ENCODE data around the gene ALAD. TPM values are rescaled to one million over a fixed set of nuclear protein-coding genes. Genes with fewer than 3 reads are reported as not detected.
"Not testable (repeated sequence)": the region's sequence is repeated elsewhere in the genome, so short reads cannot be mapped to it uniquely, and the experiment has no call there.

ALAD gene
- total RNA-seq, 1 donor from 2014 or later: 26.2 TPM

- no peak overlapping the region for H3K27ac Mint-ChIP-seq (ENCODE audit: unreplicated experiment)
Observed at GRCh38 chr9:113386571-113387393, 14.3 kb downstream of the ALAD start.

GRCh38 chr9:113381909-113382411, 19.1 kb downstream of the ALAD start:
- no peak overlapping the region for H3K4me3 Mint-ChIP-seq (ENCODE audit: unreplicated experiment)
- H3K36me3 Mint-ChIP-seq (ENCODE audit: unreplicated experiment): peaks cover 6% of the 10 kb centered on the region
- TF ChIP-seq CTCF (IDR thresholded peaks at IDR 0.05): no peak
- H3K9me3 Mint-ChIP-seq (ENCODE audit: unreplicated experiment): no peaks in the 10 kb centered on the region
- no peaks in the 10 kb centered on the region for H3K4me1 Mint-ChIP-seq (ENCODE audit: unreplicated experiment)
- no peaks in the 10 kb centered on the region for H3K27me3 Mint-ChIP-seq (ENCODE audit: unreplicated experiment)
- no peak overlapping the region for H3K27ac Mint-ChIP-seq (ENCODE audit: unreplicated experiment)
- DNase-seq (ENCODE audit: extremely low spot score, unreplicated experiment): no peak

More at GRCh38 chr9:113386571-113387393, 14.3 kb downstream of the ALAD start:
- Mint-ChIP-seq H3K36me3 (ENCODE audit: unreplicated experiment) (peaks cover 28% of the 10 kb centered on the region), H3K27me3 (ENCODE audit: unreplicated experiment) (no peaks in the 10 kb centered on the region), H3K4me1 (ENCODE audit: unreplicated experiment) (no peaks in the 10 kb centered on the region), H3K4me3 (ENCODE audit: unreplicated experiment) (no peak overlapping the region), H3K9me3 (ENCODE audit: unreplicated experiment) (no peaks in the 10 kb centered on the region)
- no peak for DNase-seq (ENCODE audit: extremely low spot score, unreplicated experiment)
- no peak for TF ChIP-seq CTCF (IDR thresholded peaks at IDR 0.05)

GRCh38 chr9:113381441-113381840, 19.6 kb downstream of the ALAD start:
- DNase-seq (ENCODE audit: extremely low spot score, unreplicated experiment); H3K9me3 Mint-ChIP-seq (ENCODE audit: unreplicated experiment); H3K27me3 Mint-ChIP-seq (ENCODE audit: unreplicated experiment); H3K36me3 Mint-ChIP-seq (ENCODE audit: unreplicated experiment); H3K27ac Mint-ChIP-seq (ENCODE audit: unreplicated experiment); H3K4me3 Mint-ChIP-seq (ENCODE audit: unreplicated experiment); H3K4me1 Mint-ChIP-seq (ENCODE audit: unreplicated experiment): not testable (repeated sequence)

- Mint-ChIP-seq H3K27me3 (ENCODE audit: unreplicated experiment) (no peaks in the 10 kb centered on the region), H3K4me3 (ENCODE audit: unreplicated experiment) (no peak overlapping the region), H3K9me3 (ENCODE audit: unreplicated experiment) (no peaks in the 10 kb centered on the region), H3K36me3 (ENCODE audit: unreplicated experiment) (no peaks in the 10 kb centered on the region), H3K4me1 (ENCODE audit: unreplicated experiment) (peaks cover 1% of the 10 kb centered on the region), H3K27ac (ENCODE audit: unreplicated experiment) (no peak overlapping the region)
- TF ChIP-seq CTCF (IDR thresholded peaks at IDR 0.05): no peak
- no peak for DNase-seq (ENCODE audit: extremely low spot score, unreplicated experiment)
Observed at GRCh38 chr9:113380869-113381378, 20.2 kb downstream of the ALAD start.

GRCh38 chr9:113379829-113380210, 21.3 kb downstream of the ALAD start:
- H3K27me3 Mint-ChIP-seq (ENCODE audit: unreplicated experiment); H3K36me3 Mint-ChIP-seq (ENCODE audit: unreplicated experiment); H3K4me3 Mint-ChIP-seq (ENCODE audit: unreplicated experiment); DNase-seq (ENCODE audit: extremely low spot score, unreplicated experiment); H3K4me1 Mint-ChIP-seq (ENCODE audit: unreplicated experiment); H3K9me3 Mint-ChIP-seq (ENCODE audit: unreplicated experiment); H3K27ac Mint-ChIP-seq (ENCODE audit: unreplicated experiment): not testable (repeated sequence)

- not testable (repeated sequence) for H3K27ac Mint-ChIP-seq (ENCODE audit: unreplicated experiment)
Observed at GRCh38 chr9:113379094-113379828, 21.8 kb downstream of the ALAD start.

More at GRCh38 chr9:113379094-113379828, 21.8 kb downstream of the ALAD start:
- not testable (repeated sequence) for H3K9me3 Mint-ChIP-seq (ENCODE audit: unreplicated experiment); H3K4me3 Mint-ChIP-seq (ENCODE audit: unreplicated experiment); DNase-seq (ENCODE audit: extremely low spot score, unreplicated experiment); H3K27me3 Mint-ChIP-seq (ENCODE audit: unreplicated experiment); H3K36me3 Mint-ChIP-seq (ENCODE audit: unreplicated experiment); H3K4me1 Mint-ChIP-seq (ENCODE audit: unreplicated experiment)
